ENCODE data around the gene ACSBG1.

GRCh38 chr15:78211189-78211921 lies 23.0 kb downstream of the ACSBG1 start:
- TF ChIP-seq BHLHE40 (IDR thresholded peaks at IDR 0.05; ENCODE audit: borderline replicate concordance) (no peak), FOXM1 (IDR thresholded peaks at IDR 0.05; ENCODE audit: borderline replicate concordance) (no peak), FOXK2 (IDR thresholded peaks at IDR 0.05) (no peak), CTBP1 (IDR thresholded peaks at IDR 0.05; ENCODE audit: borderline replicate concordance) (no peak), HDGF (IDR thresholded peaks at IDR 0.05; ENCODE audit: borderline replicate concordance) (no peak)

Data from HEK293T (cell line).